Body of pancreas (tissue), 4 donors: ENCODE measurements around the gene SSR1.
A peak's percentile ranks its signal among the peaks of the same experiment; 100 is the strongest.

ENCODE experiments used
- POLR2A ChIP-seq, 3 donors: fragments of 450-650 bp; IDR thresholded peaks; one replicate each; pipeline ENCODE4 v1.6.1; 2016; ENCODE audit warnings: antibody characterized with exemption in 3 of 3, mild to moderate bottlenecking in 2 of 3
- TF ChIP-seq, protein P1 (sequence below), 7 experiments: fragments of 450-650 bp in 4 of 7; fragments of 200-600 bp in 3 of 7; sonication (generic) in 3 of 7; IDR thresholded peaks; one replicate each; pipeline ENCODE4 v1.5.1; 2016 to 2019; ENCODE audit warnings: antibody characterized with exemption in 7 of 7

DNA sequence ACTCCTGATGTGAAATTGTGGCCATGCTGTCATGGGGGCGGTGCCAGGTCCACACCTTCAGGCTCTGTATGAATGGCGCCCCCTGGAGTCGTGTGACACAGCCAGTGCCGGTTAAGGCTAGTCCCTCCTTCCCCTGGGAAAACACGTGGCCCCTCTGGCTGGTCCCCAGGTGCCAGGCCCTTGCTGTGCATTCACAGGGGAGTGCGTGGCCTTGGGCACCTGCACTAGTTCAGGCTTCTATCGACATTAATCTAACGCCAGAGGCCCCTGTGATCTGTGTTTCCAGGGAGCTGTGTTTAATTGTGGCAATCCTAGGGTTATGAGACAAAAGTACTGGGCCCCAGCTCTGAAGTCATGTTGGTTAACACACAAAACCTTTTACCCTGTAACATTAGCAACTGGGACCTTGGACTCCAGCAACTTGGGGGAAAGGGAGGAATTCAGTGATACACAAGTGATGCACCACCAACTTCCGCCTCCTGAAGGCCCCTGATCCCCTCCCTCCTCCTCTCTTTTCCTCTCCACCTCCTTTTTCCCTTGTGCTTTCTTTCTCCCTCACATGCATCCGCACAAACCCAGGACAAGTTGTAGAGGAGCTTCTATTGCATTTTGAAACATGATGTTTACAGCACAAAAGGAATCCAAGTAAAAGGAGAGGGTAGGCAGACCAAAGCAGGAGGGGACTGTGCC lies 74.0 kb downstream of the SSR1 start:
- TF ChIP-seq, protein P1, sequence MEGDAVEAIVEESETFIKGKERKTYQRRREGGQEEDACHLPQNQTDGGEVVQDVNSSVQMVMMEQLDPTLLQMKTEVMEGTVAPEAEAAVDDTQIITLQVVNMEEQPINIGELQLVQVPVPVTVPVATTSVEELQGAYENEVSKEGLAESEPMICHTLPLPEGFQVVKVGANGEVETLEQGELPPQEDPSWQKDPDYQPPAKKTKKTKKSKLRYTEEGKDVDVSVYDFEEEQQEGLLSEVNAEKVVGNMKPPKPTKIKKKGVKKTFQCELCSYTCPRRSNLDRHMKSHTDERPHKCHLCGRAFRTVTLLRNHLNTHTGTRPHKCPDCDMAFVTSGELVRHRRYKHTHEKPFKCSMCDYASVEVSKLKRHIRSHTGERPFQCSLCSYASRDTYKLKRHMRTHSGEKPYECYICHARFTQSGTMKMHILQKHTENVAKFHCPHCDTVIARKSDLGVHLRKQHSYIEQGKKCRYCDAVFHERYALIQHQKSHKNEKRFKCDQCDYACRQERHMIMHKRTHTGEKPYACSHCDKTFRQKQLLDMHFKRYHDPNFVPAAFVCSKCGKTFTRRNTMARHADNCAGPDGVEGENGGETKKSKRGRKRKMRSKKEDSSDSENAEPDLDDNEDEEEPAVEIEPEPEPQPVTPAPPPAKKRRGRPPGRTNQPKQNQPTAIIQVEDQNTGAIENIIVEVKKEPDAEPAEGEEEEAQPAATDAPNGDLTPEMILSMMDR (IDR thresholded peaks at IDR 0.05): peak; percentile 68 to 97 (median 91)
- peak in 1 of 3 donors; percentile 20 for TF ChIP-seq POLR2A (IDR thresholded peaks at IDR 0.05)
